Activated T-cell treated with anti-CD3 and anti-CD28 coated beads, Interleukin-2, amount 50 U/mL, for 48 hours (primary cell): ENCODE results near the gene CNTN3.

Source experiments
- DNase-seq, 2 experiments: peaks; one replicate each; pipeline ENCODE4 v3.0.0-alpha.2; 2020

CNTN3 gene

GRCh38 chr3:74606996-74607395, 7.5 kb downstream of the CNTN3 start:
- DNase-seq, result no peak

GRCh38 chr3:74605437-74605836, 9.0 kb downstream of the CNTN3 start:
- DNase-seq, result no peak

- no peak for DNase-seq
Observed at GRCh38 chr3:74603292-74603691, 11.2 kb downstream of the CNTN3 start.

- DNase-seq, result no peak
Observed at GRCh38 chr3:74602471-74602870, 12.0 kb downstream of the CNTN3 start.

GRCh38 chr3:74601793-74602192, 12.7 kb downstream of the CNTN3 start:
- no peak for DNase-seq

- DNase-seq, result no peak
Observed at GRCh38 chr3:74599564-74599963, 14.9 kb downstream of the CNTN3 start.

- no peak for DNase-seq
Observed at GRCh38 chr3:74593152-74593551, 21.3 kb downstream of the CNTN3 start.

- DNase-seq, result no peak
Observed at GRCh38 chr3:74592359-74592758, 22.1 kb downstream of the CNTN3 start.

- no peak for DNase-seq
Observed at GRCh38 chr3:74591946-74592345, 22.5 kb downstream of the CNTN3 start.

- no peak for DNase-seq
Observed at GRCh38 chr3:74591342-74591741, 23.1 kb downstream of the CNTN3 start.

GRCh38 chr3:74590620-74591262, 23.7 kb downstream of the CNTN3 start:
- no peak for DNase-seq

GRCh38 chr3:74584782-74585181, 29.7 kb downstream of the CNTN3 start:
- no peak for DNase-seq

- no peak for DNase-seq
Observed at GRCh38 chr3:74582982-74583381, 31.5 kb downstream of the CNTN3 start.

- DNase-seq, result no peak
Observed at GRCh38 chr3:74575857-74576256, 38.6 kb downstream of the CNTN3 start.

GRCh38 chr3:74571118-74571517, 43.3 kb downstream of the CNTN3 start:
- DNase-seq, result no peak
